Right renal cortex interstitium (tissue), 3 donors: Measurements from ENCODE around the gene NDUFA13. TPM values are rescaled to one million over a fixed set of nuclear protein-coding genes. Genes with fewer than 3 reads are reported as not detected.
"Not testable (repeated sequence)": the region's sequence is repeated elsewhere in the genome, so short reads cannot be mapped to it uniquely, and the experiment has no call there.

Experiments
- DNase-seq, 3 donors: peaks; one replicate each; pipeline ENCODE4 v3.0.0-alpha.2; 2013; ENCODE audit warnings: low read depth in 3 of 3, low spot score in 2 of 3
- polyA plus RNA-seq, 3 donors: library from polyadenylated mRNA; unstranded; fragments of 120-200 nt; gene quantifications; one replicate each; pipeline ENCODE4 v1.2.1, GENCODE V29; 2013; ENCODE audit not compliant: insufficient read length in 3 of 3

NDUFA13 gene
- polyA plus RNA-seq, result 100 to 1,000 TPM; 262 to 308 (median 285) TPM

DNA sequence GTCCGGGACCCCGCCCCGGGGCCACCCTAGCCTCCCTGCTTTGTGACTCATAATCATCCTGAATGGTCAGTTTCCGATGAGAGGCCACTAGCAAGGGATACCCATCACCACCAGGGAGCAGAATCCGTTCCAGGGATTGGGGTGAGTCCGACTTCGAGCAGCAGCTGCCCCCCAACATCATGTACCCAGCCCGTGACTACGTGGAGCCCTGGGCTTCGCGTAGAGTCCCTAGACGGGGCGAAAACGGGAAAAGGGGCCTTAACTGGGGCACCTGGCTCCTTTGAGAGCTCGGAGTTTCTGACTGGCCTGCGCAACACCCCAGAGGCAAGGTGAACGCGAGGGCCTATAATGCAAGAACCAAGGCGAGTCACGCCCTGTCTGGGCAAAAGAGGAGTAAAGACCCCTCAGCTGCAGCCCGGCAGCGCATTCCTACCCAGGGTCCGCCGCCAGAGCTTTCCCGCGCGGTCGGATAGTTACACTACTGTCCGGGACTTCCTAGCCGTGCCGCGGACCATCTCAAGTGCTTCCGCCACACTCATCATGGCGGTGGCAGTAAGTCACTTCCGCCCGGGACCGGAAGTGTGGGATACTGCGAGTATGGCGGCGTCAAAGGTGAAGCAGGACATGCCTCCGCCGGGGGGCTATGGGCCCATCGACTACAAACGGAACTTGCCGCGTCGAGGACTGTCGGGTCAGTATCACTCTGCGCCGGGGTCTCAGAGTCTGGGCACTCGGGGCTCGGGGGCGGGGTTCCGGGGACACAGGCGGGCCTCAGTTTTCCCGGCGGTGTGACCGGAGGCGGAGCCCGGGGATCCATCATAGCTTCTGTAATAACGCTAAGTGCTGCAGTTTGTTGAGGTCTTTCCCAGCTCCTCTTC is at the start of gene NDUFA13:
Gene NDUFA13 (plus strand): TSS at position 584 of the 878 bp plus-strand sequence. CDS start 14 bp downstream, at position 598.
- DNase-seq, result peak; percentile 92 to 93 (median 93)

DNA sequence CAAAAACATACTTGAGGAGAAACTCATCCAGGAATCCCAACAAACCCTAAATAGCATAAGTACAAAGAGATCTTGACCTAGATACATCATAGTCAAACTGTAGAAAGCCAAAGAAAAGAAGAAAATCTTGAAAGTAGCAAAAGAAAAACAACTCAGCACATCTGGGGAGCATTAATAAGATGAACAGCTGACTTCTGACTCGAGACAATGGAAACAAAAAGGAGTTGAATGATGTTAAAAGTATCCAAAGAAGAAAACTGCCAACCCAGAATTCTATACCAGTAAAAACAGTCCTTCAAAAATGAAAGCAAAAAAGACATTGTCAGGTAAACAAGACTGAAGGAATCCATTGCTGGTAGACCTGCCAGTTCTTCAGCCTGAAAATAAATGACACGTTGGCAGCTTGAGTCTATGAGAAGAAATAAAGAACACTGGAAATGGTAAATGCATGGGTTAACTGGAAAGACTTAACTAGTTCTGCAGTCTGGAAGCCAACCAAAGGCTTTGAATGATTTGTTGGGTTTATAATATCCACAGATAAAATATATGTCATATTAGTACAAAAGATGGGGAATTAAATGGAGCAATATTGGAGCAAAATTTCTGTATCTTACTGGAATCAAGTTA is 47.5 kb upstream of the NDUFA13 start:
- DNase-seq, result no peak

DNA sequence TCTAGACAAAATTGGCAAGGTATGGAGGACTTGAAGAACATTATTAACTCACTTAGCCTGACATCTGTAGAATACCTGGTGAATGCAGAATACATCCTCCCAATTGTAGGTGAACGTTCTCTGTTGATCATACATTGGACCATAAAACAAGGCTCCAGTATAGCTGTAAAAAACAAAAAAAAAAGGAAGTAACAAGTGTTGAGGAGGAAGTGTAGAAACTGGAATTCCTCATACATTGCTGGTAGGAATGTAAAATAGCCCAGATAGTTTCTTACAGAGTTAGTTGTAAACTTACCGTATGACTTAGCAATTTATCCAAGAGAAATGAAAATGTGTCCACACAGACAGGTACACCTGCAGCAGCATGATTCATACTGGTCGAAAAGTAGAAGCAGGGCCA is 45.4 kb upstream of the NDUFA13 start:
- DNase-seq, result no peak

DNA sequence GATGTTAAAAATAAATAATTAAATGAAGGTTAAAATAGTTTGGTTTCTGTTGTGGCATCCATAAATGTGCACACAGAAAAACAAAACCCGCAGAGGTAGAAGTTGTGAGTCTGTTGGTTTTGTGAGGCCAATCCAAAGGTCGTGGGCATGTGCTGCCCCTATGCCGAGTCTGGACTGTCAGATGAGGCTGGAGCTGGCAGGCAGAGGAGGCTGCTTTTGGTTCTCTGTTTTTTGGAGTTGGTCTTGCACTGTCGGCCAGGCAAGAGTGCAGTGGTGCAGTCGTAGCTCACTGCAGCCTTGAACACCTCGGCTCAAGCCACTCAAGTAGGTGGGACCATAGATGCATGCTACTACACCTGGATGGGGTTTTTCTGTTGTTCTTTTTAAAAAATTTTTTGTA is 44.3 kb upstream of the NDUFA13 start:
- no peak for DNase-seq

DNA sequence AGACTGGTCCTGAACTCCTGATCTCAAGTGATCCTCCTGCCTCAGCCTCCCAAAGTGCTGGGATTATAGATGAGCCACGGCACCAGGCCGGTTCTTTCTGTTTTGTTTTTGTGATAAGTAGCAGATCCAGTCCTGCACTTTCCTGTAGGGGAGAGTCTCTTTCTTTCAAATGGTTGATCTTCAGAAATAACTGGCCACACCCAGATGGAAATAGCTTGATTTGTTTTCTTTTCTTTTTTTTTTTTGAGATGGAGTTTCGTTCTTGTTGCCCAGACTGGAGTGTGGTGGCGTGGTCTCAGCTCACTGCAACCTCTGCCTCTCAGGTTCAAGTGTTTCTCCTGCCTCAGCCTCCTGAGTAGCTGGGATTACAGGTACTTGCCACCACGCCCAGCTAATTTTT is 43.9 kb upstream of the NDUFA13 start:
- not testable (repeated sequence) for DNase-seq

DNA sequence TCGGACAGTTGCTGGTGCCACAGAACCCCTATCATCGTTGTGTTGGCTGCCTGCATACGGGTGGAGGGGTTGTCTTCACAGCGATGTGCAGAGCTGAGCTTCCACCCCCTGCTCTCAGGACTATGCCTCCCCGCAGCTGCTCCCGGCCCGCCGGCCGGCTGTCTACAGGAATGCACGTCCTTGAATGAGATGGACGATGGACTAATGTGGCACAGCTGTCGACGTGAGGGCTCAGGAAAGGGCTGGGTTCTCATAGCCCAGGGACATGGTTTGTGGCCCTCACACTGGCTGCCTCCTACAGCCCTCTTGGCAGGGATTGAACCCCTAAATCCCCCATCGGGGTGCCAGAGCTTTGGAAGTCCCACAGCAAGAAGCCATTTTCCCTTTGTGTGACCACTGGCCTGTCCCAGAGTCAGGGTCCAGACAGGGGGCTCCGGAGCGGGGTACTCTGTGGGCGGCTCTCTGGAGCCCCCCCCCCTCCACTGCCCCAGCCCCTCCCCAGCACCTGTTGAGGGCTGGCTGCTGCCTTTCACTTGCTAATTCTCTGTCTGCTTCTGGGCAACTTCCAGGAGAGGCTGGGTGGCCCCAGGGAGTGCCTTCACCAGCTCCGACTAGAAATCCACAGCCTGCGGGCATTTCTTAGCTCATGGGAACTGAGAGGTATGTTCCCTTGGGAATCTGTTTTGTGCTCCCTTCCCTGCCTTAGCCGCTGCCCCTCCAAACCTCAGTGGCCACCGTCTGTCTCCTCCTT is 40.8 kb upstream of the NDUFA13 start:
- no peak for DNase-seq

DNA sequence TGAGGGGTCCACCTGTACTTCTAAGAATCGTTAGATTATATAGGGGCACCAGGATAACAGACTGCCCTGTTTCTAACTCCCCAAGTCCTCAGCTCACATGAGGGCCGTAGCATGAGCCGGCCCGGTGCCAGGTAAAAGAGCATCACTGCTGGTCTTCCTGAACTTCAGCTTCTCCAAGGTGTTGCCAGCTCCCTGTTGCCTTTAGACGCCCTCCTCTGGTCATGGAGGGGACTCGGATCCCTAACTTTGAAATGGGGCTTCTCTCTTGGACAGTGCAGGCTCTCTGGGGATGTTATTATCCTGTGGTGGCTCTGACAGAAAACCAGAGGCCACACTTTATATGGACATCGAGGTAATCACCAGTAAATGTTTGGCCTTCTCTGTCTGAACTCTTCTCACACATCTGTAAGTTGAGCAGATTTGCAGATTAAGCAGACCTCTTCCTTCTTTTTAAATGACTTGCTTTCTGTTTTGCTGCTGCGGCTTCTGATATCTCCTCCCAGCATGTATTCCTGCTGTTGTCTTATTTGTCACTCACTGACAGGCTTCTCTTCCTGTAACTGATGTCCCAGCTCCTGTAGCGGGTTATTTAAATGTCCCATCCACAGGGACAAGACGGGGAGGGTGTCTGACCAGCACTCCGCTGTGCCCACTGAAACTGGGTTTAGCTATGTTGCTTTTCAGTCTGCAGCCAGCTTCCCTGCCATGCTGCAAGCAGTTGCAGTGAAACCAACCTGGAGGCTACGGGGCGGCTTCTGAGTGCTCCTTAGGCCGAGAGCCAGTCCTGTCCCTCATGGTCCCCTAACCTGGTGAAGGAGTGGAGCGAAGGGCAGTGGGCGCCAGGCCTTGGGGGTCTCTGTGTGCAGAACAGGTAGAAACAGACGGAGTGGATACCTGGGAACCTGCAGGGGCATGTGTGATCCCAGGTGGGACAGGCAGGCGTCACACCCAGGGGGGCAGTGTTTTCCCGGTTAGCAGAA is 39.9 kb upstream of the NDUFA13 start:
- no peak for DNase-seq

DNA sequence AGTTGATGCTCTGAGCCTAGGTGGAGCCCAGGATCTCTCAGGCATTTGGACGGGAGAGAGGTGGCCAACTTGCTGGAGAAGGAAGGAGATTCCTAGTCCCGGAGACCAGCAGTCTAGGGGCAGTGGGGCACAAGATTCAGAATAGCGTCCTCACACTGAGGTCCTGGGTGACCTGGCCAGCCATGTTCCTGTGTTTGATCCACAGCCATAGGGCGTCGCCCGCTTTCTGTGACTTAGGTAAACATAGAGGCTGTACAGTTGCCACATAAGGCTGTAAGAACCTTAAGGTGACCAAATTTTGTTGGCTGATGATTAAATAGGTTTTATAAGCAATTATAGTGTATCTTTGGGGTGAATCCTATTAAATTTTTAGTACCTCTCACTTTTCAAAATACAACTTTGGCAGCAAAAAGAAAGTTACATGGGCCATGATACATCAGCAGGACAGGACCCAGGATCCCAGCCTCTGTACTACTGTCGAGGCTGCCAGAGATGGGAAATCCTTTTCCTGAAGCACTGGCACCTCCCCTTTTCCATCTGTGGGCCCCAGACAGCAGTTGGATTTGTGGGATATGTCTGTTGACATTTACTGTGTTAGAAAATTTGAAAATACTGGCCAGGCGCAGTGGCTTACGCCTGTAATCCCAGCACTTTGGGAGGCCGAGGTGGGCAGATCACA is 38.2 kb upstream of the NDUFA13 start:
- DNase-seq, result no peak

DNA sequence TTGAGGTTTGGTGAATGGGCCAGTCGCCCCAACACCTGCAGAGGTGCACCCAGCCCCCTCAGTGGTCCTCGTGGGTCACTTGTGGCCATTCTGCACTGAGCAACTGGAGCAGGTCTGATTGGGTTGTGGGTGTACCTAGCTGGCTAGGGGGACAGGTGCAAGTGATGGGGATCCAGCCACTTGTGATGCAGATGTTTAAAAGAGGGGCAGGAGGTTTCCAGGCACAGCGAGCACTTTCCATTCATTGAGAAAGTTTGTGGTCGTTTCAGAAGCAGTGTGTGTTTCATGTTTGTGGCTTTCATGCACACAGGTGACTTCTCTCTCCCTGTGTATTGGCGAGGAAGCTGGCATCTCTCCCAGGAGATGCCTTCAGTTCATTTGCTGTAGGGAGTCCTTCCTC is 35.3 kb upstream of the NDUFA13 start:
- no peak for DNase-seq

DNA sequence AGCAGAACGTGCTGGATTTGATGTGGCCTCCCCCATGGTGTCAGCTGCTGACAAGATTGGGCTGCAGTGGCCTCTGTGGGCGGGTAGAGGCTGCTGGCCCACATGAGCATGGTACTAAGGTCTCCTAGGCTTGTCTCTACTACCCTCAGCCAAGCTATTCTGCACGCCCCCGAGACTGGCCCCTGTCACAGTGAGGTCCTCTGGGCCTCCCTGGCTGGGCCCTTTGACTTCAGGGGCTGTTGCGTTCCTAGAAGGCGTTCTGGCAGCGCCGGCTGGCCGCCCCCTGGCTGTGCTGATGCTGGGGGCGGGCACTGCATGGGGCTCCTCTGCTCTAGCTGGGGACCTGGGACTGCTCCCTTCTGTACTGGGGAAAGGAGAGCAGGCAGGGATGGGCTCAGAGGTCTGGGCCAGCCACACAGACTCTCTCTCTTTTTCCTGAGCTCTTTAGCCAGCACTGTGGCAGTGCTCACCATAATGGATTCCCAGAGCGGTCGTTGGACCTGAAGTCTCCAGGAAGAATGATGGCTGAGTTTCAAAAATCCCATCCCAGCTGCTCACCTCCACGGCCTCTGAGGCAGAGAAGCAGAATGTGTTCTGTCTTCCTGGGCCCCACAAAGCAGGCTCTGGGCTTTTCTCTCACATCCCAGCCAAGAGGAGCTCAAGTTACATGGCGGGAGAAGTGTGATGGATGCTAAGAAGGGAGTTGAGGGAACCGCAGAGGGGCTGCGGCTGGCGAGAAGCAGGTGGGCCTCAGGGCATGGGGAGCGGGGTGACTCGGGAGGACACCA is 33.0 kb upstream of the NDUFA13 start:
- no peak for DNase-seq

DNA sequence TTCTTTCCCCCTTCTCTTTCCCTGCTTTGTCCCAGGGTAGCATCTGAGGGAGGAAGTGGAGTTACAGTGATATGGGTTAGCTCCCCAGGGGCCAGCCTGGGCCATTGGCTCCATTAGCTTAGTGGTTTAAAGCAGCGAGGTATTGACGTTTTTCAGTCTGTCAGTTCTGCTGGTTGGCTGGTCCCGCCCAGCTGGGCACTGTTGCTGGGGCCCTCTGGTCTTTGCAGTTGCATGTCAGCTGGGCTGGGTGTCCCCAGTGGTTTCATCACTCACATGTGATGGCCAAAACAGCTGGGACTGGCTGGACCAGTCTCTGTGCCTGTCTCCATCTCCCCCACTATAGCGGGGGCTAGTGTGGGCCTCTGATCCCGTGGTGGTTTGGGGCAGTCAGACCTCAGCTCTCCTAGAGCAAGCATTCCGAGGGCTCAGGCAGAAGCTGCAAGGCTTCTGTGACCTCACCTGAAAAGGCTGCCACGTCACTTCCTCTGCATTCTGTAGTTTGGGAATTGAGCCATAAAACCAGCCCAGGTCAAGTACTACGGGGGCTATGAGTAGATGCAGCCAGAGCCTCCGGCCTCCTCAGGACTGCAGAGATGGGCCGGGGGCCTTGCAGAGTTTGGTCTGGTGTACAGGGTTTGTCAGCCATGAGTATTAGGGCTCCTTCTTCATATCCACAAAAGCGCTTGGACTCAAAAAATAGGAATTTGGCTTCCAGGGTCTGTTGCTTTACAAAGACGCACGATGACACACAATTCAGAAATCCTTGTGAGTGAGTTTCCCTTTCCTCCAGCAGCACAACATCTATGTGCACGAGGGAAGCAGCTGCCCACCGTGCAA is 30.6 kb upstream of the NDUFA13 start:
- DNase-seq, result no peak

DNA sequence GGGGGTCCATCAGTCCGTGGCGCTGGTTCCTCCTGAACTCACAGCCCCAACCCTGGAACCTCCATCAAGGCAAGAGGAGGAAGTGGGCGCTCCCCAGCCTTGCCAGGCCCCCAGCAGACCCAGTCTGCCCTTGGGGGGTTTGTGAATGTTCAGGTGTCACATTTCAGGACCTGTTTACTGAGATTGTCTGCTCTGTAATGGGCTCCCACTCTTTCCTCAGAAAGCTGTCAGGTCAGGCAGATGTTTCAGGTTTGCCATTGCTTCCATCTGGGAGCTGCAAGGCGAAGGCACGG is 30.1 kb upstream of the NDUFA13 start:
- DNase-seq, result no peak

DNA sequence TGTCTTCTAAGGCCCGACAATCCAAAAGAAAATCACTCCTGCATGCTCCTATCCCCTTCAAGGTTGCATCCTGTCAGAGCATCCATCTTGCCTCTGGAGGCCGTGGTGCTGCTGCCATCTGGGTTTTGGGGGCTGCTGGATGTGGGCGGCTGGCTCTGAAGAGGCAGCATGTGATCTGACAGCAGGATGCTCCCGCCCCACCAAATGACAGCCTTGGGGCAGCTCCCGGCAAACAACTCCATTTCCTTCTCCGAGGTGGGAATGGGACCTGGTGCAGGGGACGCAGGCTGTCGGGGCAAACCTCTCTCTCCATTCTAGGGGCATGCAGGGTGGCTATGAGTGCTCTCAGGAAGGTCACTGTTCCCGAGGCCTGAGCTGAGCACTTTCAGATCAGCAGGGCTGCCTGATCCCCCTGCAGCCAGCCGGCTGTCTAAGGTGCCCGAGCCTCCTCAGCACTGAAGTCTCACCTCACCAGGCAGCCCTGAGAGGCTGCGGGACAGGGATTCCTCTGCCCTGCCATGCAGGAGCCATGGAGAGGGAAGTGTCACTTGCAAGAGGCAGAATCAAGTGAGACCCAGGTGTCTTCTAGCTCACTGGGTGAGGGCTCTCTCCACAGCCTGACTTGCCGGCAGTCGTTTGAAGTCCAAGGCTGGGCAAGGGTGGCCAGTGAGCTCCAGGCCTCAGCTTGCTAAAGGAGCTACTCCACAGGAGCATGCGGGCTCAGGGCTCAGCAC is 29.5 kb upstream of the NDUFA13 start:
- DNase-seq, result no peak

DNA sequence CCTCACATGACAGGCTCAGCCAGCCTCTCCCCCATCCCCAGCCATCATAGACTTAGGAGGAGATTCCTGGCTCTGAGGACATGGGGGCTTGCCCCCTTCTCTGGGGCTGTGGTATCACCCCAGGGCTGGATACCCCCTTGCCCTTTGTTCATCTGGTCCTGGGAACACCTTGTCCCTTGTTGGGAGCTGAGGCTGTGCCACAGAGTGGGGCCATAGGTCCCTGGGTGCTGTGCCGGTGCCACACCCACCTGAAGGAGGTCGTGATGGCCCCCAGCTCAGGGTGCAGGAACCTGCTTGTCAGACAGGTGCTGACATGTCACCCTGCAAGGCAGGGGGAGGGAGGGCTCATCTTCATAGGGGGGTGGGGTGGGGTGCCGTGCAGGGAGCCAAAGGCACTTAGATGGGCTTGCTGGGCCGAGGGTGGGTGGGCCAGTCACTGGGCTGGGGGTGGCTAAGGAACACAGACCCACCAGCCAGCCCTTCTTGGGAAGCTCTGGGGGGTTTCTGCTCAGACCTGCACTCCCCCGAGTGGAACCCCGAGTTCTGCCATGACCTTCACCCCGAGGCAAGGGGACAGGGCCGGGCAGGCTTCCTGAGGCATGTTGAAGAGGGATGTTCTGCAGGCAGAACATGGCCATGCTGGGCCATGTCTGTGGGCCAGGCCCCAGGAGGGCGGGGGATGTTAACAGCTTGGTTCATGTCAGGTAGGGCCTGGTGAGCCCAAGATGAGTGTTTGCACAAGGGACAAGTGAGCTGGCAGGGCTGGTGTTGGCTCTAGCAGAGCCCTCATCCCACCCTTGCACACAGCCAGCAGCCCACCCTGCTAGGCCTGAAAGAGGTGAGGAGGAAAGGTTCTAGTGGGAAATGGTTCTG is 28.7 kb upstream of the NDUFA13 start:
- no peak for DNase-seq

DNA sequence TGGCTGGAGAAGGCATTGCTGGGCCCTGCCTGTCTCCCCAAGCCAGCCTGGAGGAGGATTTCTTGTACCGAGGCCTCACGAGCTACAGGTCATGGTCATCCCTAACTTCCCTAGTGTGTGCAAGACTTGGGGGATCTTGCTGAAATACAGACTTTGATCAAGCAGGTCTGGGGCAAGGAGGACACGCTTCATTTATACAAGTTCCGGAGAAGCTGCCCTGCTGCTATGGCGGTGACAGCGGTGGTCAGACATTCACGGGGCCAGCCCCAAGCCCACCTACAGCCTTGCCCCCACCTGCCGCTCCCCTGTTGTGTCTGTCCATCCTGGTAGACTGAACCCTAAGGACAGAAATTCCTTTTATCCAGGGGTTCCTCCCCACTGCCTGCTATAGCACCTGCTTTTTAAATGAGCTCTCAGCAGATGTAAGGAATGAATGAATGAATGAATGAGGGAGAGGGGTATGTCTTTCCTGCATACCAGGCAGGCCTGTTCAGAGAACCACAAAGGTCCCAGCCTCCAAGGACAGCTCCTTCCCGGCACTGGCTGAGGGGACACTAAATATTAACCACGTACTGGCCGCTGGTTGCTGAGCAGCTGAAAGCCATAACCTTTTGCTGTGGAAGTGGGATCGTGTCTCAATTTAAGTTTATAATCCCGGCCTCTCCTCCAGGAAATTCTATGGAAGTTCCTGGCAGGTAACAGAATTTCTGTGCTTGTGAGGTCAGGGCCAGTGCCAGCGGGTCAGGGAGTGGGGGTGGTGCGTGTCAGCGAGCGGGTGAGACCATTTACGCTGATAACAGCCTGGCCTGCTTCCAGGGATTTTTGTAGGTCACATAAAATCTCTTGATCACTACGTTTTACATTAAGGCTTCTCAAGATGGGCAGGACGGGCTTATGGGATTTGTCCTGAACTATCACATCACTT is 27.8 kb upstream of the NDUFA13 start:
- no peak for DNase-seq
